ENCODE data around the gene CDKL1. TPM values are rescaled to one million over a fixed set of nuclear protein-coding genes. Genes with fewer than 3 reads are reported as not detected.

Gene CDKL1
- total and polyA plus RNA-seq, 2 of the 13 experiments (the other 11 are each of a cell fraction or from before 2014, with no cell fraction given), result 4.4 to 5.1 TPM

DNA sequence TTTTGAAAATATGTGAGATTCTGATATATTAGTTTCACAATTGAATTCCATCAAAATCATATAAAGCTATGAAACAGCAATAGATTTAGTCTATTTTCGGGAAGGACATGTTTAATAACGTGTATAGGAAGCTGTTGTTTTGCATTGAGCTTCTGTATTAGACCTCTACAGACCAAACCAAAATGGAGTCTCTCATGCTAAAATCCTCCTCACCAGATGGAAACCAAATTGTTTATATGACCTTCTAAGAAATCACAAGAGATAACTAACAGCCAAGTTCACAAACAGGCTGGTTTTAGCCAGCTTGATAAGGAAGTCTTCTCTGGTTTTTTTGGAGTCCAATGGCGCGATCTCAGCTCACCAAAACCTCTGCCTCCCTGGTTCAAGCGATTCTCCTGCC lies 108.5 kb downstream of the CDKL1 start:
- no peak overlapping the region for H3K27ac ChIP-seq (ENCODE audit: extremely low read length, insufficient read depth, low read length)
- no peaks in the 10 kb centered on the region for H3K9me3 ChIP-seq (ENCODE audit: low read length)
- no peak for ATAC-seq
- H2AFZ ChIP-seq (ENCODE audit: low read length), result no peak overlapping the region
- in situ Hi-C loops (cut with HindIII; ENCODE audit: extremely low pct_ligation_motif_present, low pct_unique_long_range_greater_than_20kb), result no loop called here
- BruUV-seq (replicated peaks), result no TSS peak
- WGBS (ENCODE audit: low lambda C conversion rate), result over 99% methylated on average over 5 of the region's 5 CpGs
- H3K4me1 ChIP-seq (ENCODE audit: insufficient read depth, low read length), result no peaks in the 10 kb centered on the region
- no peak for TF ChIP-seq STAG1 (CRISPR knock-in tag; IDR thresholded peaks at IDR 0.05)
- TF ChIP-seq PAF1 (CRISPR knock-in tag; IDR thresholded peaks at IDR 0.05), result no peak
- TF ChIP-seq KAT7 (CRISPR knock-in tag; IDR thresholded peaks at IDR 0.05; ENCODE audit: borderline replicate concordance), result no peak
- H3K79me2 ChIP-seq (ENCODE audit: insufficient read depth, low read length), result no peaks in the 10 kb centered on the region
- H3K9ac ChIP-seq (ENCODE audit: insufficient read depth, low read depth, low read length), result no peak overlapping the region
- no peak overlapping the region for H3K4me3 ChIP-seq (replicated peaks in 1 of 3; ENCODE audit: insufficient read depth in 1 of 3, low read depth in 2 of 3, low read length in 3 of 3)
- no peaks in the 10 kb centered on the region for H3K27me3 ChIP-seq (ENCODE audit: control insufficient read depth in 1 of 2, insufficient read depth in 2 of 2, low read length in 2 of 2)
- no peak overlapping the region for H3K4me2 ChIP-seq (ENCODE audit: low read depth, low read length)
- no peak for DNase-seq (ENCODE audit: low spot score)
- no peak for FAIRE-seq
- H3K36me3 ChIP-seq (replicated peaks in 1 of 2; ENCODE audit: control insufficient read depth in 1 of 2, insufficient read depth in 2 of 2, low read length in 2 of 2), result peaks cover 0 to 3% of the 10 kb centered on the region in 2 experiments; a peak in 1 of 5 replicates
- ChIA-PET POLR2A (no interaction called here), CTCF (ENCODE audit: low intra/inter-chr PET ratio, low total read pairs) (no interaction called here)
- intact Hi-C loops (cut with micrococcal nuclease; ENCODE audit: unreplicated experiment), result no loop called here
- no peaks in the 10 kb centered on the region for H4K20me1 ChIP-seq (ENCODE audit: insufficient read depth, low read length)

- Histone ChIP-seq H3K9ac (ENCODE audit: insufficient read depth, low read depth, low read length) (no peak overlapping the region), H3K27me3 (ENCODE audit: control insufficient read depth in 1 of 2, insufficient read depth in 2 of 2, low read length in 2 of 2) (no peaks in the 10 kb centered on the region), H3K9me3 (ENCODE audit: low read length) (no peaks in the 10 kb centered on the region), H3K36me3 (replicated peaks in 1 of 2; ENCODE audit: control insufficient read depth in 1 of 2, insufficient read depth in 2 of 2, low read length in 2 of 2) (no peaks in the 10 kb centered on the region), H4K20me1 (ENCODE audit: insufficient read depth, low read length) (no peaks in the 10 kb centered on the region), H3K4me2 (ENCODE audit: low read depth, low read length) (no peak overlapping the region), H3K4me3 (replicated peaks in 1 of 3; ENCODE audit: insufficient read depth in 1 of 3, low read depth in 2 of 3, low read length in 3 of 3) (no peak overlapping the region), H3K4me1 (ENCODE audit: insufficient read depth, low read length) (no peaks in the 10 kb centered on the region), H3K79me2 (ENCODE audit: insufficient read depth, low read length) (no peaks in the 10 kb centered on the region), H3K27ac (ENCODE audit: extremely low read length, insufficient read depth, low read length) (no peak overlapping the region), H2AFZ (ENCODE audit: low read length) (no peak overlapping the region)
- in situ Hi-C loops (cut with HindIII; ENCODE audit: extremely low pct_ligation_motif_present, low pct_unique_long_range_greater_than_20kb), result no loop called here
- intact Hi-C loops (cut with micrococcal nuclease; ENCODE audit: unreplicated experiment), result no loop called here
- DNase-seq (ENCODE audit: low spot score) (no peak), FAIRE-seq (no peak), ATAC-seq (no peak)
- CTCF ChIA-PET (ENCODE audit: low intra/inter-chr PET ratio, low total read pairs), result no interaction called here
- BruUV-seq (replicated peaks), result no TSS peak
- no peak for TF ChIP-seq NFATC3 (CRISPR knock-in tag; IDR thresholded peaks at IDR 0.05)
- TF ChIP-seq ZNF546 (CRISPR knock-in tag; conservative IDR thresholded peaks at IDR 0.05), result no peak
- no peak for TF ChIP-seq IRF2 (CRISPR knock-in tag; IDR thresholded peaks at IDR 0.05)
- no peak for TF ChIP-seq ZNF292 (CRISPR knock-in tag; IDR thresholded peaks at IDR 0.05; ENCODE audit: borderline replicate concordance, low read depth)
- TF ChIP-seq, protein P1, sequence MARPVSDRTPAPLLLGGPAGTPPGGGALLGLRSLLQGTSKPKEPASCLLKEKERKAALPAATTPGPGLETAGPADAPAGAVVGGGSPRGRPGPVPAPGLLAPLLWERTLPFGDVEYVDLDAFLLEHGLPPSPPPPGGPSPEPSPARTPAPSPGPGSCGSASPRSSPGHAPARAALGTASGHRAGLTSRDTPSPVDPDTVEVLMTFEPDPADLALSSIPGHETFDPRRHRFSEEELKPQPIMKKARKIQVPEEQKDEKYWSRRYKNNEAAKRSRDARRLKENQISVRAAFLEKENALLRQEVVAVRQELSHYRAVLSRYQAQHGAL (CRISPR knock-in tag; IDR thresholded peaks at IDR 0.05; ENCODE audit: not compliant biosample characterization), result no peak
- no peak for TF ChIP-seq ZBTB4 (CRISPR knock-in tag; IDR thresholded peaks at IDR 0.05; ENCODE audit: borderline replicate concordance)
- TF ChIP-seq ZNF354B (CRISPR knock-in tag; IDR thresholded peaks at IDR 0.05), result no peak
- no peak for TF ChIP-seq CEBPG (CRISPR knock-in tag; IDR thresholded peaks at IDR 0.05)
- no peak for TF ChIP-seq TRIM24 (CRISPR knock-in tag; IDR thresholded peaks at IDR 0.05)
- POLR2A ChIA-PET, result no interaction called here
These were observed 110.8 kb downstream of the CDKL1 start for GRCh38 chr14:50285861-50286260.
